IMR-90 (cell line): Measurements from ENCODE around the gene PXDC1. TPM values are rescaled to one million over a fixed set of nuclear protein-coding genes. Genes with fewer than 3 reads are reported as not detected.

Source experiments
- ATAC-seq: fragments of 200-7000 bp; cut with Tn5 transposase; 2 replicates; pipeline ENCODE4 v1.9.1; 2020; ENCODE audit warnings: low read depth, mild to moderate bottlenecking, moderate library complexity
- BruUV-seq: library from RNA; stranded (reverse); fragments of 400-500 nt; replicated peaks from 2 replicates; lab custom pipeline; 2021; lab: Mats Ljungman, UMichigan
- CTCF ChIA-PET: fragments of 300-600 bp; formaldehyde crosslinking; extraction: SDS; loops from one replicate; lab custom pipeline; 2021; ENCODE audit warnings: antibody characterized with exemption; lab: Yijun Ruan, JAX
- POLR2A ChIA-PET: fragments of 300-600 bp; sonication (Branson Sonifier 250); formaldehyde crosslinking; loops from one replicate; lab custom pipeline; 2022; ENCODE audit warnings: antibody characterized with exemption; ENCODE audit not compliant: unreplicated experiment; lab: Charles Lee
- DNase-seq: peaks from one replicate; pipeline ENCODE4 v3.0.0; 2013
- H2AFZ ChIP-seq: replicated peaks from 2 replicates; pipeline ENCODE3; 2013; ENCODE audit warnings: low read length, mild to moderate bottlenecking; ENCODE audit not compliant: poor library complexity
- H2AK5ac ChIP-seq: 2 replicates; pipeline ENCODE4 v1.6.1; 2013; ENCODE audit warnings: low read depth, low read length, inconsistent platforms
- H2AK9ac ChIP-seq: replicated peaks from 2 replicates; pipeline ENCODE3; 2013; ENCODE audit warnings: mild to moderate bottlenecking, low read depth, low read length, moderate library complexity; ENCODE audit not compliant: poor library complexity
- H2BK120ac ChIP-seq: 2 replicates; pipeline ENCODE4 v1.6.1; 2013; ENCODE audit warnings: low read depth, low read length, inconsistent platforms
- H2BK15ac ChIP-seq: 3 replicates; pipeline ENCODE4 v1.6.1; 2013; ENCODE audit warnings: low read depth, low read length, inconsistent platforms
- H2BK20ac ChIP-seq: 2 replicates; pipeline ENCODE4 v1.6.1; 2013; ENCODE audit warnings: low read depth, mild to moderate bottlenecking, inconsistent platforms, low read length, moderate library complexity
- H2BK5ac ChIP-seq: 2 replicates; pipeline ENCODE4 v1.6.1; 2013; ENCODE audit warnings: mild to moderate bottlenecking, low read depth, low read length, inconsistent platforms; ENCODE audit not compliant: poor library complexity, severe bottlenecking
- H3K14ac ChIP-seq: replicated peaks from 2 replicates; pipeline ENCODE4 v1.6.1; 2013; ENCODE audit warnings: low read depth, low read length, inconsistent platforms
- H3K18ac ChIP-seq: 2 replicates; pipeline ENCODE4 v1.6.1; 2013; ENCODE audit warnings: low read depth, low read length, control low read depth
- H3K23ac ChIP-seq: 2 replicates; pipeline ENCODE4 v1.6.1; 2013; ENCODE audit warnings: low read depth, low read length, inconsistent platforms
- H3K27ac ChIP-seq: 2 replicates; pipeline ENCODE4 v1.5.1; 2013; ENCODE audit warnings: mild to moderate bottlenecking, control low read depth, low read length; ENCODE audit not compliant: insufficient read depth
- H3K27me3 ChIP-seq: 2 replicates; pipeline ENCODE4 v1.6.1; 2013; ENCODE audit warnings: low read length; ENCODE audit not compliant: control insufficient read depth, insufficient read depth
- H3K36me3 ChIP-seq: 2 replicates; pipeline ENCODE4 v1.6.1; 2013; ENCODE audit warnings: low read length, mixed read lengths; ENCODE audit not compliant: control insufficient read depth, insufficient read depth
- H3K4ac ChIP-seq: 2 replicates; pipeline ENCODE4 v1.6.1; 2013; ENCODE audit warnings: low read depth, low read length, inconsistent platforms
- H3K4me1 ChIP-seq: 2 replicates; pipeline ENCODE4 v1.6.1; 2013; ENCODE audit warnings: low read length, mixed read lengths; ENCODE audit not compliant: control insufficient read depth, insufficient read depth
- H3K4me2 ChIP-seq: 2 replicates; pipeline ENCODE4 v1.6.1; 2013; ENCODE audit warnings: low read depth, mild to moderate bottlenecking, control low read depth, low read length, moderate library complexity
- H3K4me3 ChIP-seq: 2 replicates; pipeline ENCODE4 v1.5.1; 2013; ENCODE audit warnings: low read depth, mild to moderate bottlenecking, control low read depth, low read length, moderate library complexity; ENCODE audit not compliant: insufficient read depth
- H3K56ac ChIP-seq: 2 replicates; pipeline ENCODE4 v1.6.1; 2013; ENCODE audit warnings: low read length, inconsistent platforms; ENCODE audit not compliant: insufficient read depth; ENCODE audit errors: extremely low read depth
- H3K79me1 ChIP-seq, 2 experiments: 2 replicates each; pipeline ENCODE4 v1.6.1; 2013; ENCODE audit warnings: low read length in 2 of 2, inconsistent platforms in 1 of 2, low read depth in 1 of 2
- H3K9ac ChIP-seq: 2 replicates; pipeline ENCODE4 v1.6.1; 2013; ENCODE audit warnings: low read depth, low read length, control low read depth
- H3K9me1 ChIP-seq: 2 replicates; pipeline ENCODE4 v1.6.1; 2013; ENCODE audit warnings: low read length, inconsistent platforms; ENCODE audit not compliant: insufficient read depth
- H3K9me3 ChIP-seq: 2 replicates; pipeline ENCODE4 v1.6.1; 2013; ENCODE audit warnings: low read length; ENCODE audit not compliant: control insufficient read depth, insufficient read depth
- H4K20me1 ChIP-seq: 2 replicates; pipeline ENCODE4 v1.6.1; 2013; ENCODE audit warnings: low read length, inconsistent platforms; ENCODE audit not compliant: insufficient read depth
- H4K5ac ChIP-seq: 2 replicates; pipeline ENCODE4 v1.6.1; 2013; ENCODE audit warnings: mild to moderate bottlenecking, low read depth, low read length, control low read depth
- H4K8ac ChIP-seq, 2 experiments: 2 replicates each; pipeline ENCODE4 v1.6.1; 2013; ENCODE audit warnings: low read depth in 2 of 2, low read length in 2 of 2, control low read depth in 1 of 2, inconsistent platforms in 1 of 2
- H4K91ac ChIP-seq: 2 replicates; pipeline ENCODE4 v1.6.1; 2013; ENCODE audit warnings: low read depth, low read length, inconsistent platforms; ENCODE audit not compliant: insufficient read depth
- BHLHE40 ChIP-seq: fragments of 150-350 bp; IDR thresholded peaks from 2 replicates; pipeline ENCODE4 v1.6.1; 2016; ENCODE audit warnings: mild to moderate bottlenecking, low read depth, low read length
- CEBPB ChIP-seq: IDR thresholded peaks from 2 replicates; pipeline ENCODE4 v1.6.1; 2012; ENCODE audit warnings: low read depth, low read length, improper control_type of control experiment
- CHD1 ChIP-seq: IDR thresholded peaks from 2 replicates; pipeline ENCODE4 v1.6.1; 2012; ENCODE audit warnings: low read depth, low read length, improper control_type of control experiment
- POLR2A ChIP-seq: IDR thresholded peaks from 2 replicates; pipeline ENCODE4 v1.6.1; 2012; ENCODE audit warnings: mild to moderate bottlenecking, low read depth, low read length
- RCOR1 ChIP-seq: IDR thresholded peaks from 2 replicates; pipeline ENCODE4 v1.6.1; 2012; ENCODE audit warnings: mild to moderate bottlenecking, low read length, improper control_type of control experiment; ENCODE audit not compliant: insufficient replicate concordance
- SMC3 ChIP-seq: fragments of 150-350 bp; IDR thresholded peaks from 2 replicates; pipeline ENCODE4 v1.6.1; 2016; ENCODE audit warnings: low read depth, mild to moderate bottlenecking, antibody characterized with exemption, low read length, moderate library complexity
- WGBS, 2 experiments: methylation state at CpG; one replicate each; pipeline versions ENCODE4 v1.1.5 to v1.1.7; 2013; ENCODE audit warnings: missing lambda C conversion rate in 2 of 2; ENCODE audit not compliant: insufficient read length in 1 of 2; ENCODE audit errors: extremely low coverage in 2 of 2; 5-methylcytosine and 5-hydroxymethylcytosine counted together
- dilution Hi-C: fragments of 300-500 bp; cut with HindIII; formaldehyde crosslinking; loops from one replicate; pipeline ENCODE4 v1.14.3; 2018; ENCODE audit warnings: low sequenced_read_pairs; ENCODE audit not compliant: unreplicated experiment
- in situ Hi-C: fragments of 300-500 bp; cut with MboI; formaldehyde crosslinking; loops from 3 replicates; pipeline ENCODE4 v1.14.3; 2019; ENCODE audit warnings: low sequenced_read_pairs, inconsistent platforms, mixed read lengths
- intact Hi-C: fragments of 100-400 bp; cut with micrococcal nuclease; formaldehyde crosslinking; loops from 2 replicates; pipeline ENCODE4 v1.10.0; 2022
- polyA plus RNA-seq, 3 experiments: library from polyadenylated mRNA; depleted of rRNA; stranded (reverse); fragments of >200 nt; gene quantifications; 2 replicates each; pipeline ENCODE4 v1.2.3, GENCODE V29; 2012; ENCODE audit warnings: low replicate concordance in 1 of 3
- total RNA-seq: library from RNA; depleted of rRNA; stranded (reverse); fragments of >200 nt; gene quantifications from 2 replicates; pipeline ENCODE4 v1.2.3, GENCODE V29; 2012
- TF ChIP-seq, protein P1 (sequence below): fragments of 150-350 bp; IDR thresholded peaks from 2 replicates; pipeline ENCODE4 v1.6.1; 2016; ENCODE audit warnings: low read depth, mild to moderate bottlenecking, low read length, moderate library complexity, borderline replicate concordance
- TF ChIP-seq, protein P2 (sequence below): fragments of 150-350 bp; IDR thresholded peaks from 2 replicates; pipeline ENCODE4 v1.6.1; 2017; ENCODE audit warnings: mild to moderate bottlenecking, antibody characterized with exemption, low read length, low read depth
- TF ChIP-seq, protein P3 (sequence below): conservative IDR thresholded peaks from 2 replicates; pipeline ENCODE4 v1.5.1; 2012; ENCODE audit warnings: mild to moderate bottlenecking, low read depth, low read length, improper control_type of control experiment

Gene PXDC1
- total and polyA plus RNA-seq, 2 of the 4 experiments (the other 2 are of a cell fraction): 63.3 to 72.2 TPM

DNA sequence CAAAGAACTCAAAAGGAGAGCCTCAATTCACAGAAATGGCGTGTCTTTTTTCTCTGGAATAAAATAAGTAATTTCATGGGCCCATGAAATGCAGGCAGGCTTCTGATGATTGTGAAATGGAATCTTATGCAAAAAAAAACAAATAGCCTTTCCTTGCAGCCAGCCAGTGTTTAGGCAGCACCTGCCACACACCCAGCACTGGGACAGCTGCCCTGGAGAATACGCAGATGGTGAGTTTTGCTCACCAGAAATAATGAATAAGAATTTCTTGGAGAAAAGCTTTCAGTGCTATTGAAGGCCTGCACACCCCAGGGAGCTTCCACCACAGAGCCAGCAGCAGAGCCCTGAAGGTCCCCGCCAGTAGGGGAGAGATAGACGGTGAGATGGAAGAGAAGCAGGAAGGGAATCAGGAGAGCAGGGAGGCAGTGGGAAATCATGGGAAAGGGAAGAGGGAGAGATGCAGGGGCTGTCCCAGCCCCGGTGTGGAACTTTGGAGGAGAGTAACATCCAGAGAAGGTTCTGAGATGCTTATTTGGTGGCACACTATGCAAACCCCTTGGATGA, 54.9 kb downstream of the PXDC1 start:
- H3K4me2 ChIP-seq: no peak overlapping the region
- DNase-seq (peak; percentile 57), ATAC-seq (no peak; the same call in 1 of the 2 replicates)
- intact Hi-C loops: loop anchor here (1.0 kb wide), 1 partner anchor 355 kb away; no protein-coding TSS in a partner anchor
- H2BK15ac ChIP-seq: no peak overlapping the region
- no peak overlapping the region for H3K9ac ChIP-seq
- no peak overlapping the region for H4K8ac ChIP-seq
- no peak for TF ChIP-seq CHD1
- TF ChIP-seq, protein P1, sequence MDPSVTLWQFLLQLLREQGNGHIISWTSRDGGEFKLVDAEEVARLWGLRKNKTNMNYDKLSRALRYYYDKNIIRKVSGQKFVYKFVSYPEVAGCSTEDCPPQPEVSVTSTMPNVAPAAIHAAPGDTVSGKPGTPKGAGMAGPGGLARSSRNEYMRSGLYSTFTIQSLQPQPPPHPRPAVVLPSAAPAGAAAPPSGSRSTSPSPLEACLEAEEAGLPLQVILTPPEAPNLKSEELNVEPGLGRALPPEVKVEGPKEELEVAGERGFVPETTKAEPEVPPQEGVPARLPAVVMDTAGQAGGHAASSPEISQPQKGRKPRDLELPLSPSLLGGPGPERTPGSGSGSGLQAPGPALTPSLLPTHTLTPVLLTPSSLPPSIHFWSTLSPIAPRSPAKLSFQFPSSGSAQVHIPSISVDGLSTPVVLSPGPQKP: no peak
- TF ChIP-seq RCOR1: no peak
- TF ChIP-seq BHLHE40: peak; percentile 42; the same call in 1 of the 2 replicates
- TF ChIP-seq, protein P2, sequence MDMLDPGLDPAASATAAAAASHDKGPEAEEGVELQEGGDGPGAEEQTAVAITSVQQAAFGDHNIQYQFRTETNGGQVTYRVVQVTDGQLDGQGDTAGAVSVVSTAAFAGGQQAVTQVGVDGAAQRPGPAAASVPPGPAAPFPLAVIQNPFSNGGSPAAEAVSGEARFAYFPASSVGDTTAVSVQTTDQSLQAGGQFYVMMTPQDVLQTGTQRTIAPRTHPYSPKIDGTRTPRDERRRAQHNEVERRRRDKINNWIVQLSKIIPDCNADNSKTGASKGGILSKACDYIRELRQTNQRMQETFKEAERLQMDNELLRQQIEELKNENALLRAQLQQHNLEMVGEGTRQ: no peak
- peak; percentile 59 for TF ChIP-seq CEBPB
- no peak for TF ChIP-seq SMC3
- no peak for TF ChIP-seq POLR2A
- TF ChIP-seq, protein P3, sequence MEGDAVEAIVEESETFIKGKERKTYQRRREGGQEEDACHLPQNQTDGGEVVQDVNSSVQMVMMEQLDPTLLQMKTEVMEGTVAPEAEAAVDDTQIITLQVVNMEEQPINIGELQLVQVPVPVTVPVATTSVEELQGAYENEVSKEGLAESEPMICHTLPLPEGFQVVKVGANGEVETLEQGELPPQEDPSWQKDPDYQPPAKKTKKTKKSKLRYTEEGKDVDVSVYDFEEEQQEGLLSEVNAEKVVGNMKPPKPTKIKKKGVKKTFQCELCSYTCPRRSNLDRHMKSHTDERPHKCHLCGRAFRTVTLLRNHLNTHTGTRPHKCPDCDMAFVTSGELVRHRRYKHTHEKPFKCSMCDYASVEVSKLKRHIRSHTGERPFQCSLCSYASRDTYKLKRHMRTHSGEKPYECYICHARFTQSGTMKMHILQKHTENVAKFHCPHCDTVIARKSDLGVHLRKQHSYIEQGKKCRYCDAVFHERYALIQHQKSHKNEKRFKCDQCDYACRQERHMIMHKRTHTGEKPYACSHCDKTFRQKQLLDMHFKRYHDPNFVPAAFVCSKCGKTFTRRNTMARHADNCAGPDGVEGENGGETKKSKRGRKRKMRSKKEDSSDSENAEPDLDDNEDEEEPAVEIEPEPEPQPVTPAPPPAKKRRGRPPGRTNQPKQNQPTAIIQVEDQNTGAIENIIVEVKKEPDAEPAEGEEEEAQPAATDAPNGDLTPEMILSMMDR: no peak
- H3K4me1 ChIP-seq: peaks cover 10% of the 10 kb centered on the region
- H3K36me3 ChIP-seq: no peaks in the 10 kb centered on the region
- H3K79me1 ChIP-seq: no peaks in the 10 kb centered on the region
- H2AK9ac ChIP-seq: no peak overlapping the region
- no peak overlapping the region for H3K4me3 ChIP-seq
- H3K27me3 ChIP-seq: peaks cover 3% of the 10 kb centered on the region
- H2AFZ ChIP-seq: no peak overlapping the region
- no peak overlapping the region for H2AK5ac ChIP-seq
- BruUV-seq: no TSS peak
- in situ Hi-C loops: no loop called here
- 0 out of 2 replicates have a peak, but pooled peaks cover 3% of the 10 kb centered on the region for H3K9me1 ChIP-seq
- H3K14ac ChIP-seq: no peak overlapping the region
- H3K56ac ChIP-seq: no peak overlapping the region
- no peak overlapping the region for H3K23ac ChIP-seq
- H2BK20ac ChIP-seq: no peak overlapping the region
- no peak overlapping the region for H2BK5ac ChIP-seq
- dilution Hi-C loops: no loop called here
- H3K27ac ChIP-seq: no peak overlapping the region
- 0 out of 2 replicates have a peak, but pooled peaks cover 2% of the 10 kb centered on the region for H3K9me3 ChIP-seq
- no peak overlapping the region for H2BK120ac ChIP-seq
- no peak overlapping the region for H4K91ac ChIP-seq
- no peak overlapping the region for H4K5ac ChIP-seq
- WGBS, 2 experiments: 58% methylated on average over 2 of the region's 5 CpGs; no CpG with 5 or more reads in 1 of the 2 experiments
- ChIA-PET CTCF (no interaction called here), POLR2A (no interaction called here)
- no peak overlapping the region for H3K4ac ChIP-seq
- peaks cover 8% of the 10 kb centered on the region; the same call in 1 of the 2 replicates for H4K20me1 ChIP-seq
- no peak overlapping the region for H3K18ac ChIP-seq
